Lower lobe of right lung (tissue), 2 donors: ENCODE results near the gene MTERF4. TPM values are rescaled to one million over a fixed set of nuclear protein-coding genes. Genes with fewer than 3 reads are reported as not detected.

Experiments used
- ATAC-seq, 2 donors: fragments of 200-7000 bp; cut with Tn5 transposase; one replicate each; pipeline ENCODE4 v1.9.1; 2020 to 2022; ENCODE audit warnings: mild to moderate bottlenecking in 2 of 2, moderate library complexity in 2 of 2
- DNase-seq: peaks from one replicate; pipeline ENCODE4 v3.0.0-alpha.2; 2020
- H3K27ac ChIP-seq: fragments of 200-600 bp; one replicate; pipeline ENCODE4 v1.8.0; 2022
- H3K27me3 ChIP-seq: fragments of 200-600 bp; one replicate; pipeline ENCODE4 v1.8.0; 2022; ENCODE audit warnings: low read depth
- H3K36me3 ChIP-seq: fragments of 200-600 bp; one replicate; pipeline ENCODE4 v1.8.0; 2022; ENCODE audit warnings: mild to moderate bottlenecking
- H3K4me1 ChIP-seq: fragments of 200-600 bp; one replicate; pipeline ENCODE4 v1.8.0; 2022
- H3K4me3 ChIP-seq: fragments of 200-600 bp; one replicate; pipeline ENCODE4 v1.8.0; 2022; ENCODE audit warnings: mild to moderate bottlenecking
- H3K9me3 ChIP-seq: fragments of 200-600 bp; one replicate; pipeline ENCODE4 v1.8.0; 2022
- intact Hi-C: fragments of 100-400 bp; cut with DNase I; formaldehyde crosslinking; loops from one replicate; pipeline ENCODE4 v1.11.0; 2022
- total RNA-seq: library from RNA; stranded (reverse); fragmentation: NEBNext Ultra II Directional; extraction: Animal tissue kit (Norgen Biotek cat#: 25700); gene quantifications from one replicate; pipeline ENCODE4 v1.2.1, GENCODE V29; 2021
- TF ChIP-seq, protein P1 (sequence below): fragments of 200-600 bp; IDR thresholded peaks from one replicate; pipeline ENCODE4 v1.8.0; 2022; ENCODE audit warnings: antibody characterized with exemption, mild to moderate bottlenecking
- donor health status: DM: no; HTN: yes; CAD: no; lungs with severe emphysema.

The MTERF4 gene
- total RNA-seq, 1 donor from 2014 or later, result 32.0 TPM

DNA sequence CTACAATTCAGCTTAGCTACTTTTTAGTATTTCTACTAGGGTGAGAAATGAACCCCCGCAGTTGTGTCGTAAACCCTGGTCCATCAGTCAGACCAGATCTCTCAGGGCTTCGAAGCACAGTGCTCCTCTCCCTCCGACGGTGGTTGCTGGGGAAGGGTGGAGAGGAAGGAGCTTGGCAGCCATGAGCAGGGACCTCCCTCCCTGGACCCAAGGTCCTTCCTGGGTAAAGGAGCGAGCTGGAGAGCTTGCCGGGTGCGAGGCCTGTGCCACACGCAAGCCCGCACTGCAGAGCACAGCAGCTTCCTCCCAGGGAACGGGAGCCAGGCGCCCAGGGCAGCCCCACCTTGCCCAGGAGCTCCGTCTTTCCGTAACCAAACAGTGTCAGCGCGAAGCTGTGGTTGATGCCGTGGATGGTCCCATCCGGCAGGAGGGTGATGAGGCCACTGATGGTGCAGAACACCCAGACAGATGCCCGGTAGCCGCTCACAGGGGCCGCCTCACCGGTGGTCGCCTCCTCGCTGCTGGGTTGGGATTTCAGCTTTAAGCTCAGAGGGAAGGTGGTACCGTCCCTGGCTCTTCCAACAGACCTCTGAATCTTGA, 34.7 kb upstream of the MTERF4 start:
- no peak overlapping the region for H3K27ac ChIP-seq
- no peaks in the 10 kb centered on the region for H3K27me3 ChIP-seq
- TF ChIP-seq, protein P1, sequence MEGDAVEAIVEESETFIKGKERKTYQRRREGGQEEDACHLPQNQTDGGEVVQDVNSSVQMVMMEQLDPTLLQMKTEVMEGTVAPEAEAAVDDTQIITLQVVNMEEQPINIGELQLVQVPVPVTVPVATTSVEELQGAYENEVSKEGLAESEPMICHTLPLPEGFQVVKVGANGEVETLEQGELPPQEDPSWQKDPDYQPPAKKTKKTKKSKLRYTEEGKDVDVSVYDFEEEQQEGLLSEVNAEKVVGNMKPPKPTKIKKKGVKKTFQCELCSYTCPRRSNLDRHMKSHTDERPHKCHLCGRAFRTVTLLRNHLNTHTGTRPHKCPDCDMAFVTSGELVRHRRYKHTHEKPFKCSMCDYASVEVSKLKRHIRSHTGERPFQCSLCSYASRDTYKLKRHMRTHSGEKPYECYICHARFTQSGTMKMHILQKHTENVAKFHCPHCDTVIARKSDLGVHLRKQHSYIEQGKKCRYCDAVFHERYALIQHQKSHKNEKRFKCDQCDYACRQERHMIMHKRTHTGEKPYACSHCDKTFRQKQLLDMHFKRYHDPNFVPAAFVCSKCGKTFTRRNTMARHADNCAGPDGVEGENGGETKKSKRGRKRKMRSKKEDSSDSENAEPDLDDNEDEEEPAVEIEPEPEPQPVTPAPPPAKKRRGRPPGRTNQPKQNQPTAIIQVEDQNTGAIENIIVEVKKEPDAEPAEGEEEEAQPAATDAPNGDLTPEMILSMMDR, result no peak
- no peaks in the 10 kb centered on the region for H3K9me3 ChIP-seq
- intact Hi-C loops, result no loop called here
- no peaks in the 10 kb centered on the region for H3K4me1 ChIP-seq
- H3K4me3 ChIP-seq, result no peak overlapping the region
- no peak for ATAC-seq
- H3K36me3 ChIP-seq, result peaks cover 15% of the 10 kb centered on the region
- no peak for DNase-seq

DNA sequence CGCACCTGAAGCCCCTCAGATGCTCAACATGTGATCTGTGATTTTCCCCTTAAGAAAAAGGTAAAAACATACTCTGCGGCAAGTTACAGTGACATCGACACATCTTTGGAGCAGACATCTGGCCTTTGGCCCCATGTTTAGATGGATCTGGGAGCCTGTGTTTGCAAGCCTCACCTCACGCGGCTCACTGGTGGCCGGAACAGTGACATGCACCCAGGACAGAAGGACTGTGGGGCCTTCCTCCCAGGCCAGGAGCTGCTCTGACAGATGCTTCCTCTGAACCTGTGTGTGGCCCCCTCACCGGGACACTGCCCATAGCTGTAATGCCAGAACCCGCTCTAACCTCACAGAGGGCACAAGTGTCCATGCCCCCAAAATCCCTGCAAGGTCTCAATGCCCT, 34.1 kb upstream of the MTERF4 start:
- no peaks in the 10 kb centered on the region for H3K9me3 ChIP-seq
- DNase-seq (no peak), ATAC-seq (no peak)
- H3K4me1 ChIP-seq, result no peaks in the 10 kb centered on the region
- intact Hi-C loops, result no loop called here
- H3K4me3 ChIP-seq, result no peak overlapping the region
- no peak overlapping the region for H3K27ac ChIP-seq
- TF ChIP-seq, protein P1, result no peak
- no peaks in the 10 kb centered on the region for H3K27me3 ChIP-seq
- H3K36me3 ChIP-seq, result peaks cover 15% of the 10 kb centered on the region

DNA sequence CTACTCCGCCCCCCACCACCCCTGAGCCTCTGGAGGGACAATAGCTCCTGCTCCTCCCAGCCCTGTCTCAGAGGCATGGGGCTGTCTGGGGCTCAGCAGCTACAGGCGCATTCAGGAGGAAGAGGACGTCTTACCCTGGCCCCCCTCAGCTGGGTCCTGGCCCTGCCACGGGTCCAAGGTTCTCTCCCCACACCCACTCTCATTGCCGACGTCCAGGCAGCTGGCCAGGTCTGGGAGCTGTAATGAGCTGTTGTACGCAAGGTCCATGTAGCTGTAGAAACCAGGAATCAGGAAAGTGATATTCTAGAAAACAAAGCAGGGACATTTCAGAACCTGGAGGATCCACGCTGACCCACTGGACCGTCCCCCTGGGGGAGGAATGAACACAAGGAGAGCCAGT, 33.6 kb upstream of the MTERF4 start:
- Histone ChIP-seq H3K9me3 (no peaks in the 10 kb centered on the region), H3K27me3 (no peaks in the 10 kb centered on the region), H3K36me3 (peaks cover 15% of the 10 kb centered on the region), H3K27ac (no peak overlapping the region), H3K4me3 (no peak overlapping the region), H3K4me1 (no peaks in the 10 kb centered on the region)
- TF ChIP-seq, protein P1, result no peak
- ATAC-seq (no peak), DNase-seq (no peak)
- intact Hi-C loops, result no loop called here

DNA sequence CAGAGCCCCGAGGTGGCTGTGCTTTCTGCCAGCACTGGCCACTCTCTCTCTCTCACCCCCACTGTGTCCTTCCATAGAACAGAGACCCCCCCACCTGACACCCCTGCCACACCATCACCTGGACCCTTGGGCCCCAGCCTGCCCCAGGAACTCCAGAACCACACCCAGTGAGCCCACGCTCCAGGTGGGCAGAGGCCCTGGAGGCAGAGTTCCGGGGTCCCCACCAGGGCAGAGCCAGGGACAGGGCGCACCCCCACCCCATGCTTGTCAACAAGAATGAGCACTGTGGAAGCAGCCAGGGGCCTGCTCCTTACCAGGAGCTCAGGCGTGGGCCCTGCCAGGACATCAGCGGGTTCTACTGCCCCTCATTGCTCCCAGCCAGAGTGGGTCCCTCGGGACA, 32.6 kb upstream of the MTERF4 start:
- no peaks in the 10 kb centered on the region for H3K4me1 ChIP-seq
- no peak overlapping the region for H3K4me3 ChIP-seq
- ATAC-seq (no peak), DNase-seq (no peak)
- intact Hi-C loops, result no loop called here
- H3K27ac ChIP-seq, result no peak overlapping the region
- TF ChIP-seq, protein P1, result no peak
- H3K36me3 ChIP-seq, result peaks cover 12% of the 10 kb centered on the region
- H3K9me3 ChIP-seq, result no peaks in the 10 kb centered on the region
- H3K27me3 ChIP-seq, result no peaks in the 10 kb centered on the region

DNA sequence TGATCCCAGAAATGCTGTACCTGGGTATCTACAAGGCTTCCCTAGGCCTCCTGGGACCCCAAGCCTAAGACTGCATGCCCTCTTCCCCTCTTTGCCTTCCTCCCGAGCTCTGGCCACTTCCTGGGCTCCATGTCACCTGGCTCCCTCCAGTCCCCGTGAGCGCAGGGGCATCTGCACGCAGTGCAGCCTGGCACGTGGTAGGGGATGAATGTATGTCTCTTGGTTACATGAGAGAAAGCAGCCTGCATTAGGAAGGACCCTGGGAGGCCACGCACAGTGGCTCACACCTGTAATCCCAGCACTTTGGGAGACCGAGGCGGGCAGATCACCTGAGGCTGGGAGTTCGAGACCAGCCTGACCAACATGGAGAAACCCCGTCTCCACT, 31.3 kb upstream of the MTERF4 start:
- intact Hi-C loops, result no loop called here
- H3K27me3 ChIP-seq, result no peaks in the 10 kb centered on the region
- no peak for DNase-seq
- TF ChIP-seq, protein P1, result no peak
- ATAC-seq, result no peak
- H3K4me3 ChIP-seq, result no peak overlapping the region
- H3K9me3 ChIP-seq, result no peaks in the 10 kb centered on the region
- H3K36me3 ChIP-seq, result peaks cover 9% of the 10 kb centered on the region
- H3K27ac ChIP-seq, result no peak overlapping the region
- H3K4me1 ChIP-seq, result no peaks in the 10 kb centered on the region
